ENCODE results near the gene TCF20.

Gene TCF20

GRCh38 chr22:42314709-42315391, 44.4 kb upstream of the TCF20 start:
- TF ChIP-seq, protein P1, sequence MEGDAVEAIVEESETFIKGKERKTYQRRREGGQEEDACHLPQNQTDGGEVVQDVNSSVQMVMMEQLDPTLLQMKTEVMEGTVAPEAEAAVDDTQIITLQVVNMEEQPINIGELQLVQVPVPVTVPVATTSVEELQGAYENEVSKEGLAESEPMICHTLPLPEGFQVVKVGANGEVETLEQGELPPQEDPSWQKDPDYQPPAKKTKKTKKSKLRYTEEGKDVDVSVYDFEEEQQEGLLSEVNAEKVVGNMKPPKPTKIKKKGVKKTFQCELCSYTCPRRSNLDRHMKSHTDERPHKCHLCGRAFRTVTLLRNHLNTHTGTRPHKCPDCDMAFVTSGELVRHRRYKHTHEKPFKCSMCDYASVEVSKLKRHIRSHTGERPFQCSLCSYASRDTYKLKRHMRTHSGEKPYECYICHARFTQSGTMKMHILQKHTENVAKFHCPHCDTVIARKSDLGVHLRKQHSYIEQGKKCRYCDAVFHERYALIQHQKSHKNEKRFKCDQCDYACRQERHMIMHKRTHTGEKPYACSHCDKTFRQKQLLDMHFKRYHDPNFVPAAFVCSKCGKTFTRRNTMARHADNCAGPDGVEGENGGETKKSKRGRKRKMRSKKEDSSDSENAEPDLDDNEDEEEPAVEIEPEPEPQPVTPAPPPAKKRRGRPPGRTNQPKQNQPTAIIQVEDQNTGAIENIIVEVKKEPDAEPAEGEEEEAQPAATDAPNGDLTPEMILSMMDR (conservative IDR thresholded peaks at IDR 0.05; ENCODE audit: low read depth): no peak
- H3K27ac ChIP-seq: peak overlapping the region; percentile 99
- DNase-seq (ENCODE audit: low spot score): no peak
- ChIA-PET CTCF (interaction anchor here (0.6 to 0.8 kb wide), 2 partner anchors 21 to 26 kb away, joined by 3 to 4 read pairs; no protein-coding TSS in a partner anchor), POLR2A (ENCODE audit: low non-redundant PET) (no interaction called here)

- TF ChIP-seq, protein P1 (conservative IDR thresholded peaks at IDR 0.05; ENCODE audit: low read depth): peak; percentile 51
- POLR2A ChIA-PET (ENCODE audit: low non-redundant PET): no interaction called here
- peak; percentile 58 for DNase-seq (ENCODE audit: low spot score)
- peak overlapping the region; percentile 99 for H3K27ac ChIP-seq
- CTCF ChIA-PET: interaction anchor here (0.6 to 0.8 kb wide), 2 partner anchors 21 to 27 kb away, joined by 3 to 4 read pairs; no protein-coding TSS in a partner anchor
These were observed 43.5 kb upstream of the TCF20 start for GRCh38 chr22:42313804-42314581.

DNA sequence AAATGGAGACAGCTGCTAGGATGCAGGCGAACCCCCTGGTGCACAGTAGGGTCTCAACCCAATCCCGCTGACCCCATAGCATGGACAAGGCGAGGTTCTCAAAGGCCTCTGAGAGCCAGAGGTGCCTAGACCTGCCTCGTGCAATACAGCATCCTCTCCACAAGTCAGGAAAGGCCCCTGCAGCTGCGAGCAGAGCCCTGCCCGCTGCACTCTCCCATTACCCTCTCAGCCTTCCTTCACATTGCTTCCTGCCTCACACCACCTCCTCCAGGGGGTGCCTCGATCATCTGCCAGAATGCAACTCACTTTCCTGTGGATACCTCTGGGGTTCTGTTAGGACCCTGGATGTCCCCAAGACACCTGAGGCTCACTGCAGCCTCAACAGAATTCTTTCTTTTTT, 42.8 kb upstream of the TCF20 start:
- CTCF ChIA-PET: no interaction called here
- POLR2A ChIA-PET (ENCODE audit: low non-redundant PET): no interaction called here
- TF ChIP-seq, protein P1 (conservative IDR thresholded peaks at IDR 0.05; ENCODE audit: low read depth): no peak
- H3K27ac ChIP-seq: peak overlapping the region; percentile 99
- no peak for DNase-seq (ENCODE audit: low spot score)

- DNase-seq (ENCODE audit: low spot score): no peak
- CTCF ChIA-PET: interaction anchor here (0.6 kb wide), 1 partner anchor 24 kb away, joined by 6 read pairs; no protein-coding TSS in a partner anchor
- H3K27ac ChIP-seq: no peak overlapping the region; the same call in 1 of the 2 replicates
- POLR2A ChIA-PET (ENCODE audit: low non-redundant PET): no interaction called here
- TF ChIP-seq, protein P1 (conservative IDR thresholded peaks at IDR 0.05; ENCODE audit: low read depth): no peak
These were observed 40.0 kb upstream of the TCF20 start for GRCh38 chr22:42310291-42311015.

- CTCF ChIA-PET: no interaction called here
- DNase-seq (ENCODE audit: low spot score): no peak
- POLR2A ChIA-PET (ENCODE audit: low non-redundant PET): no interaction called here
- 0 out of 2 replicates have a peak overlapping the region, but pooled peaks have one; percentile 0 for H3K27ac ChIP-seq
- TF ChIP-seq, protein P1 (conservative IDR thresholded peaks at IDR 0.05; ENCODE audit: low read depth): no peak
These were observed 39.4 kb upstream of the TCF20 start for GRCh38 chr22:42309865-42310264.

DNA sequence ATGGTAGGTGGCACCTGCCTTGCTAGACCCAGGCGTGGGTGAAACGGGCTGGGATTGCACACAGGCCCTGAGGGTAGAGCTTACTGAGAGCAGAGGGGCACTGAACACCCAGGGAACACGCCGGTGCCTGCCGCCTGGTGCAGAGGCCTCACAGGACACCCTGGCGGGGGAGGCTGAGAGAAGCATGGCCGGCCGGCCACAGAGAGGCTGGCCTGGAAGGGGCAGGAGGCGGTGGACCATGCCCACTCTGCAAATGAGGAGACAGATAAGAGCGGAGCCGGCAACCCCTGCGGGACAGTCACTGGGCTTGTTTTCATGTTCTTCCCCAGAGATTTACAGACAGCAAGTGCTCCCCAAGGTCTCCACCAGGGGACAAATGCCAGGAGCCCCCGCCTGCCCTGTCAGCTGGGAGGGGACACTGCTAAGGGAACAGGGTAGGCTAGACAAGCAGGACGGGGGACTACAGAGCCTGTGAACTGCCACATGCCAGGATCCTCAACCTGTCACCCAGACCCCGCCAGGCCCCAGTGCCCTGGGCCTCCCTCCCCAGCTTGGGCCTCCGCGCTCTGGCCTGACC, 38.5 kb upstream of the TCF20 start:
- no peak overlapping the region for H3K27ac ChIP-seq
- no peak for DNase-seq (ENCODE audit: low spot score)
- CTCF ChIA-PET: no interaction called here
- TF ChIP-seq, protein P1 (conservative IDR thresholded peaks at IDR 0.05; ENCODE audit: low read depth): no peak
- POLR2A ChIA-PET (ENCODE audit: low non-redundant PET): no interaction called here

Measured in RWPE1 (cell line).